GM18517 (cell line): ENCODE results near the gene ATG4A.
A peak's percentile ranks its signal among the peaks of the same experiment; 100 is the strongest.

Experiments
- ATAC-seq: cut with Tn5 transposase; IDR thresholded peaks from one replicate; pipeline ENCODE4 v1.9.1; 2021; ENCODE audit warnings: mild to moderate bottlenecking, moderate library complexity; ENCODE audit not compliant: unreplicated experiment

The ATG4A gene, protein sequence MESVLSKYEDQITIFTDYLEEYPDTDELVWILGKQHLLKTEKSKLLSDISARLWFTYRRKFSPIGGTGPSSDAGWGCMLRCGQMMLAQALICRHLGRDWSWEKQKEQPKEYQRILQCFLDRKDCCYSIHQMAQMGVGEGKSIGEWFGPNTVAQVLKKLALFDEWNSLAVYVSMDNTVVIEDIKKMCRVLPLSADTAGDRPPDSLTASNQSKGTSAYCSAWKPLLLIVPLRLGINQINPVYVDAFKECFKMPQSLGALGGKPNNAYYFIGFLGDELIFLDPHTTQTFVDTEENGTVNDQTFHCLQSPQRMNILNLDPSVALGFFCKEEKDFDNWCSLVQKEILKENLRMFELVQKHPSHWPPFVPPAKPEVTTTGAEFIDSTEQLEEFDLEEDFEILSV

GRCh38 chrX:108091264-108091877, at the start of gene ATG4A, which contains the start of gene PSMD10:
Gene ATG4A (plus strand): TSS chrX:108091778. CDS start chrX:108091827, 49 bp downstream.
Gene PSMD10 (minus strand): TSS chrX:108091542. CDS start chrX:108091520, 22 bp downstream.
- peak; percentile 95 for ATAC-seq

DNA sequence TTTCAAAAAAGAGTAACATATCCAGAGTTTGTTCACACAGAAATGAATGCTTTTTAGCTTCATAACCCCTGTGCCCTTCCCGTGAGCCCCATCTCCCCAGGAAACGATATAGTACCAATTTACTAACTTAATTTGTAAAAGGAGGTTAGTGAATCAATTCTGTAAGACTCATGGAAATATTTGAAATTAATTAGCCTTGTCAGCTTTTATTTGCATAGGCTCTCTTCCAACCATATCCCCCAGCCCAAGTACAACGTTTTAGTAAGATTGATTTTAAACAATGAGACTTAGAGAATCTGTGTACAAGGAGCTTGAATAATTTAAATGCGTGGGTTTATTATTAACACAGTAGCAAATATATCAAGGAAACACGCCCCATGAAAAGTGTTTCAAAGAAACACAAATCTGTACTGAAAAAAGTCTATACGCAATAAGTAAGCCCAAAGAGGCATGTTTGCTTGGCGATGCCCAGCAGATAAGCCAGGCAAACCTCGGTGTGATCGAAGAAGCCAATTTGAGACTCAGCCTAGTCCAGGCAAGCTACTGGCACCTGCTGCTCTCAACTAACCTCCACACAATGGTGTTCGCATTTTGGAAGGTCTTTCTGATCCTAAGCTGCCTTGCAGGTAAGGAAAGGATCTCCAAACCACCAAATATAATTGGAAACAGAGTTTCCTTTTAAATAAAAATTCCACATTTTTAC, 46.9 kb upstream of the ATG4A start, which contains the start of gene VSIG1:
VSIG1 (plus strand) TSS at position 512 of the 703 bp plus-strand sequence; CDS start at position 578, 66 bp downstream.
- no peak for ATAC-seq

DNA sequence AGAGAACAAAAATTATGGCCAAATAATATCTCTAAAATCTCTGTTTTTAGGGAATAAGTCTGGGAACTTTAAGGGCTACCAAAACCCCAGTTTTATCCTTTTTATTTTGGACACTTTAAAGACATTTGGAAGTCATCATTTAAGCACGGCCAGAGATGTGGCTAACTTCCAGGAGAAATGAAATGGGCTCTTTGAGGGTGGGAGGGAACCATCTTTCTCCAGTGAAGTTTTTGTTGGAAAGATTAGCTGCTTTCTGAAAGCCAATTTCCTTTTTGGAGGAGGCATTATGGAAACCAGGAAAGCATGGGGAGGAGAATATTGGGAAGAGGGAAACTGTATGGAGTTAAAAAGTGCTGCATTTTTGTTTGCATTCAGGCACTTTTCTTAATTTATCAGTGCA, 41.9 kb upstream of the ATG4A start:
- ATAC-seq = no peak

- no peak for ATAC-seq
Measured at GRCh38 chrX:108053218-108053617, 38.4 kb upstream of the ATG4A start.

GRCh38 chrX:108055546-108055945, 36.0 kb upstream of the ATG4A start:
- no peak for ATAC-seq

DNA sequence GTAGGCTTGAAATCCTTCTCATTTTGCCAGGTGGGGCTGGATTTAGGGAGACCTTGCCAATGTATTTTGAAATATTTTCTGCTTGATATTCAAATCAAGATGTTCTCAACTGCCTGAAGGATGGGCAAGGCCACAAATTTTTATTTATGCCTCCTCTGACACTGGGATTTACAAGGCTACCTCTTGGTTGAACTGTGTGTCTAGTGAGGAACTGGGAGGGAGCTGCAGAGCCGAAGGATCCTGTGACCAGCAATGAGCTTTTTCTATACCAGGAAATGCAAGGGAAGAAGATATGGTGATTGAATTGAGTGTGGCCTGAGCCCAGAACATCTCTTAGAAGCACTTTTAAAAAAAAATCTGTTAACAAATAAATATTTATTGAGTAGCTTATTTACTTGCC, 31.8 kb upstream of the ATG4A start:
- no peak for ATAC-seq

DNA sequence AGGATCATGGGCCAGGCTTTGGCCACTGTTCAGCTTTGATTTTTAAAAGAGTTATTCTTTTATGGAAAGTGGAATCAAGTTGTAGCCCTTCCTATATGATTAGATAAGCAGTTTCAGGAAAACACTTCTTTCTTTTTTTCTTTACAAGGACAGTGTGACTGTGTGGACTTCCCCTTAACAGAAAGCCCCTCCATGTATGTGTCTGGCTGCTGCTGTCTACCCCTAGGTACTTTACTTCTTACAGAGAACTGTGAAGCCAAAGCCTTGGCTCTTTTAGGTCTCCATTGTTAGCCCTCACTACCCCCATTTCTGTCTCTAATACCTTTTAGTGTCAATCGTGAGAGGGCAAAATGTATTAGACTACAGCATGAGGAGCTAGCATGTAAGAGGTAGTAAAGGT, 27.6 kb upstream of the ATG4A start:
- ATAC-seq = no peak

DNA sequence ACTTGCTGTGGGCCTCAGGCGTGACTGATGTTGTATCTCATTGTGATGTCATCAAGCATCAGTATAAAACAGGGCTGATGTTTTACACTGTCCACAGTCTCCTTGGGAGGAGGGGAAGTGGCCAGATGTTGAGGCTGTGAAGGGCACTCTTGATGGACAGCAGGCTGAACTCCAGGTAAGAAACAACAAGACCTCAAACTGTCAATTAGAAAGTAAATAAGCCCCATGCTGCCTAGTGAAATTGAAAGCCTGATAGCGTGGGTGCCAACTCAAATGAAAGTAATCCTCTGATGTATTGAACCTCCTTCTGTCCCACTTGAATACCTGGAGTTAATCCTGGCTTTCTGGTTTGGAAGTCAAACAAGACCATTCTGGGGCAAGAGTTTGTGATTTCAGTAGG, 27.0 kb upstream of the ATG4A start:
- no peak for ATAC-seq

GRCh38 chrX:108068121-108068520, 23.5 kb upstream of the ATG4A start:
- no peak for ATAC-seq

DNA sequence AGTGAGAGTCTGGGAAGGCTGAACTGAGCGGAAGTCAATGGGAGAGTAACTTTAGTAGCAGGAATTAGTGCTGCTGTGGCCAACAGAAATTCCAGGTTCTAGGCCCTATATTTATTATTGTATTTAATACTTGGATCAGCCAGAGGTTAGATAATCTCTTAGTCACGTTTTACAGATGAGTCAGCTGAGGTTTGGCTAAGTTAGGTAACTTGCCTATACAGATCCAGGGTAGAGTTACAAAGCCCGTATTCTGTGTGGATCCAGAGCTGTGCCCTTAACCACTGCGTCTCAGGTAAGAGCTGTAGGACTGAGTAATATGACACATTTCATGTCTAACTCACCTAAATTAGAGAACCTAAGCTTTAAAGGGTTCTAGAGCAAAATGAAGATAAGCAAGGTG, 20.7 kb upstream of the ATG4A start:
- ATAC-seq = no peak

DNA sequence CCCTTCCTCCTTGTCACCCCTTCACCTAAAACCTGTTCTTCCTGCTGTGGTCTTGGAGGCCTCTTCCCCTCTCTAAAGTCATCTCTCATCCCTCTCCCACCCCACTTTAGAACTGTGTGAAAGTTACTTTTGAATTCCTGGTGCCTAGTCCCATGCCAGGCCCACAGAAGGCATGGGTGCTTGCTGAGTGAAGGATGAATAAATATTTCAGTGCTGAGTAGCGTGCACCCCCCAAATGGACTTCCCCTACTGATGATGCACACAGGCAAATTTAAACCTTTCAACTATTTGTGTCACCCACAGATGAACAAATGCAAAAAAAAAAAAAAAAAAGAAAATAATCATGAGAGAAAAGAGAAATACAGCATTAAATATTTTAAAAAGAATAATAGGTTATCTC, 20.0 kb upstream of the ATG4A start:
- no peak for ATAC-seq

GRCh38 chrX:108072746-108073145, 18.8 kb upstream of the ATG4A start:
- no peak for ATAC-seq

DNA sequence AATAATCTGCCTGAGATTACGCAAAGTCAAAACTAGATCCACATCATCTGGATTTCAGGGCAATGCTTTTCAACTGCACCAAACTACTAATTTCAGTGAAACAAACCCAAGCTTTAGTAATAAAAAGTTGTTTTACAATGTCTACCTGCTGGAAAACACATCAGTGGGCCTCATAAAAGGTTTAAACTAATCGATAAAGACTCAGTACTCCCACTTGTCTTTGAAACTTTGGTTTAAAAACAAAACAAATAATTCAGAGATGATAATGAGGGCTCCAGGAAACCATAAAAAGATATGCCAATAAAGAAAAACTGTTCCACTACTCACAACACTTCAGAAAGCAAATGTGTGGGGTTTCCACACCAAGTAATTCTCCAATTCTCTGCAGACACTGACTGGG, 10.5 kb upstream of the ATG4A start:
- ATAC-seq = no peak

DNA sequence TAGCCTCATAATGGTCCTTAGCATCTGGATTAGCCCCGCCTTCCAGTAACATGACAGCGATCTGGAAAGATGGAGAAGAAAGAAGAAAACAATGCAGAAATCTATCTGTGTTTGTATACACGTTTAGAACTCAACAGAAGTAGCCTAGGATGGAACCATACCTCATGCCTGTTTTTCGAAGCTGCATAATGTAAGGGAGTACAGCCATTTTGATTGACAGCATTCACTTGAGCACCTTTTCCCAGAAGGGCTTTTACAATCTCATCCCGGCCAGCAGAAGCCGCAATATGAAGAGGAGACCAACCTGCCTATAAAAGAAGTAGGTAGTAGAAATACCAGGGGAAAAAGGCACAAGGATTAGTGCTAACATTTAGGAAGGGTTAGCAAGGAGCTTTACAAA, 3.8 kb upstream of the ATG4A start:
- ATAC-seq = no peak

- no peak for ATAC-seq
Measured at GRCh38 chrX:108088511-108088910, 3.1 kb upstream of the ATG4A start.

GRCh38 chrX:108090491-108091263, 901 bp upstream of the ATG4A start:
- ATAC-seq = peak; percentile 3

- ATAC-seq = peak; percentile 39
Measured at GRCh38 chrX:108091878-108092291, 307 bp downstream of the ATG4A start.

- no peak for ATAC-seq
Measured at GRCh38 chrX:108097380-108097779, 5.8 kb downstream of the ATG4A start.

DNA sequence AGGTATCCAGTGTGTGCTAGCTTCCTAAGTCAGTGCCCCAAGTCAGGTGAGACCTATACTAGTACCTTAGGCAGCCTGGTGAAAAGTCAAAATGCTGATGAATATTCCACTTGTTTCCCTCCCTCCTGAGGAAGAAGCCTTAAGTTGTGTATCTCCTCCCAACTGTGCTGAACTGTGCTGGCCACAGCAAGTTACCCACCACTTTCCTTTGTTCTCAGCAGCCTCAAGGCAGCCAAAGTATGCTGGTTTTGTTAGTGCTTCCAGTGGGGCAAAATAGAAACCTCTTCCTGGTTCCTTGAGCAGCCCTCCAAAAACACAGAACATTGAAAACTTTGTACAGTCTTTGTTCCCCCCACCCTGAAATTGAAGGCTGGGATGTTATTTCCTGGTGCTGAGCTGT, 13.9 kb downstream of the ATG4A start:
- ATAC-seq = no peak

- no peak for ATAC-seq
Measured at GRCh38 chrX:108114541-108114940, 23.0 kb downstream of the ATG4A start.

DNA sequence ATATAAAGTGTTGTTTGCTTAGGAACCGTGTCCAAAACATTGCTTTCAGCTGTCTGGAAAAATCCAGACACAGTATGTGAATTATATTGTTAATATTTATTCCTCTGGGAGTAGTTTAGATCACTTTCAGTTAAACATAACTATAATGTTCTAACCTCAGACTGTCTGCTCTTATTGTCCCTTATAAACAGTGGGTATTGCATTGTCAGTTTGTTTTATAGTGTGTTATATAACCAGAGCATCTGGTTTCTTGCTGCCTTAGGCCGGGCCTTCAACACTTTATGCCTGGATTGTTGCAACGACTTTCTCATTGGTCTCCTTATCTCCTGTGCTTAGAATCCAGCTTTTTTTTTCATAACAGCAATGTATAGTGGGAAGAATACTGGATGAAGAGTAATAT, 26.4 kb downstream of the ATG4A start:
- ATAC-seq = no peak
